ENCODE measurements around the gene CELA3A. TPM values are rescaled to one million over a fixed set of nuclear protein-coding genes. Genes with fewer than 3 reads are reported as not detected.

The CELA3A gene
- polyA plus RNA-seq, 2 donors: 0.47 to 2.6 TPM

DNA sequence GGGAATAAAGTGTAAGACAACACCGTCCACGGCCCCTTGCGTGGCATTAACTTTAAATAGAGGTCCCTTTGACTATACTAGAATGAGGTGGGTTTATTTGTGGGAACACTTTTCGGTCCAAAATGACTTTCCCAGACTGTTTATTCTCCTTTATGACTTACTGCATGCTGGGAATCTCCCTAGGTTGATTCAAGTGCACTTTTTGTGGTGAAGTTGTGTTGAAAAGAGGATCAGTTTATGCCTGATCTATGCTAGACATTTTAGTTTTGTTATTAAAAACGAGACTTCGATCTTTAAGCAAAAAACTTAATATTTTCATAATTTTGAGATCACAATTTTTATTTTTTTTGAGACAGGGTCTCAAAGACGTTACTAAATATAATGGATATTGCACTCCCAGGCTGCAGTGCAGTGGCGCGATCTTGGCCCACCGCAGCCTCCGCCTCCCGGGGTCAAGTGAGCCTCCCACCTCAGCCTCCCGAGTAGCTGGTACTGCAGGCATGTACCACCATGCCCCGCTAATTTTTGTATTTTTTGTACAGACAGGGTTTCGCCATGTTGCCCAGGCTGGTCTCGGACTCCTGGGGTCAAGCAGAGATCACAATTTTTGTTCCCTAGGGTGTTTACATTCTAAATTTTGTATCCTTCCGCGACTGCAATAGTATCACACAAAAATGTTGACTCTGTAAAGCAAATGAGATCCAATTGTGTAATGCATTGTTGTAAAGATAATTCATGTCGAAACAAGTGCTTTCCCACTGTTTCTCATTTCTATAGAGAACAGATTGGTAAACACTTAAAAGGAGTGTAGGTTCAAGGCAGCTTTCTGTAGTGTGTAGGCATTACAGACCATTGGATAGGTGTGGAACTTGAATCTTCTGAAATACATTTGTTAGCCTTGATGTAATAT, 52.7 kb downstream of the CELA3A start:
- no peaks in the 10 kb centered on the region for H3K36me3 ChIP-seq (ENCODE audit: control insufficient read depth in 2 of 2, insufficient read depth in 2 of 2, low read length in 1 of 2)
- peak overlapping the region; percentile 80 to 99 for H3K4me3 ChIP-seq (ENCODE audit: low read depth in 1 of 2, low read length in 2 of 2)
- peak overlapping the region; percentile 100 for H3K27ac ChIP-seq (ENCODE audit: low read depth in 2 of 2, low read length in 1 of 2)
- peaks cover 2 to 3% of the 10 kb centered on the region in 2 donors for H3K4me1 ChIP-seq (ENCODE audit: control insufficient read depth in 2 of 2, insufficient read depth in 2 of 2, low read length in 1 of 2)
- H3K9me3 ChIP-seq (ENCODE audit: control insufficient read depth in 2 of 2, insufficient read depth in 1 of 2, low read depth in 1 of 2, low read length in 1 of 2): no peaks in the 10 kb centered on the region
- 33 to 41% methylated on average over 19 of the region's 19 CpGs for WGBS, 2 donors
- H3K27me3 ChIP-seq (ENCODE audit: control insufficient read depth in 1 of 2, insufficient read depth in 2 of 2, low read length in 2 of 2): no peaks in the 10 kb centered on the region

DNA sequence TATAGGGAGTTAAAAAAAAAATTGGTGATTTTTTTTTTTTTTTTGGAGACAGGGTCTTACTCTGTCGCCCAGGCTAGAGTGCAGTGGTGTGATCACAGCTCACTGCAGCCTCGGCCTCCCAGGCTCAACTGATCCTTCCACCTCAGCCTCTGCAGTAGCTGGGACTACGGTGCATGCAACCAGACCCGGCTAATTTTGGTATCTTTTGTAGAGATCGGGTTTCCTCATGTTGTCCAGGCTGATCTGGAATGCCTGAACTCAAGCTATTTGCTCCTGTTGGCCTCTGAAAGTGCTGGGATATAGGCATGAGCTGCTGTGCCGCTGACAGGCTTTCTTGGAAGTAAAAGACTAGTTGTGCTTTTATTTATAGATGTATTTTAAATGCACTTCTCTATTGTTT, 54.0 kb downstream of the CELA3A start:
- Histone ChIP-seq H3K27me3 (ENCODE audit: control insufficient read depth in 1 of 2, insufficient read depth in 2 of 2, low read length in 2 of 2) (no peaks in the 10 kb centered on the region), H3K9me3 (ENCODE audit: control insufficient read depth in 2 of 2, insufficient read depth in 1 of 2, low read depth in 1 of 2, low read length in 1 of 2) (no peaks in the 10 kb centered on the region), H3K4me3 (ENCODE audit: low read depth in 1 of 2, low read length in 2 of 2) (no peak overlapping the region), H3K27ac (ENCODE audit: low read depth in 2 of 2, low read length in 1 of 2) (peak overlapping the region in 1 of 2 donors; percentile 55), H3K4me1 (ENCODE audit: control insufficient read depth in 2 of 2, insufficient read depth in 2 of 2, low read length in 1 of 2) (peaks cover 2 to 3% of the 10 kb centered on the region in 2 donors), H3K36me3 (ENCODE audit: control insufficient read depth in 2 of 2, insufficient read depth in 2 of 2, low read length in 1 of 2) (no peaks in the 10 kb centered on the region)
- WGBS, 2 donors: 53 to 60% methylated on average over 6 of the region's 6 CpGs

DNA sequence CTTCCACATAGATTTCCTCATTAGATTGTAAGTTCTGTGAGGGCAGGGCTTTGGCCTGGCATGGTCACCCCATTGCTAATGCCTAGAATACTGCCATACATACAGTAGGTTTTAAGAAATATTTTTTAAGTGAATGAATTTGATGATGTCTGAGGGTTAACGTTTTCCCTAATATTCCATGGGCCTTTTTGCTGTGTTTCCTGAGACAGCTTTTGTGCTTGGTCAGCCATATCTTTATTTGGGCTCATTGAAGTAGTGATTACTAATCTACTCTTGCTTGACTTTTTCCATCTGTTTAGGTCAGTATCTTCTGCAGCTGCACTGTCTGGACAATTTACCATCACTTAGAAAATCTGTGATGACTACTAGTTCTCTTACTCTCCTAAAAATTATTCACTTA, 54.6 kb downstream of the CELA3A start:
- Histone ChIP-seq H3K27ac (ENCODE audit: low read depth in 2 of 2, low read length in 1 of 2) (no peak overlapping the region), H3K36me3 (ENCODE audit: control insufficient read depth in 2 of 2, insufficient read depth in 2 of 2, low read length in 1 of 2) (no peaks in the 10 kb centered on the region), H3K9me3 (ENCODE audit: control insufficient read depth in 2 of 2, insufficient read depth in 1 of 2, low read depth in 1 of 2, low read length in 1 of 2) (no peaks in the 10 kb centered on the region), H3K4me3 (ENCODE audit: low read depth in 1 of 2, low read length in 2 of 2) (no peak overlapping the region), H3K27me3 (ENCODE audit: control insufficient read depth in 1 of 2, insufficient read depth in 2 of 2, low read length in 2 of 2) (no peaks in the 10 kb centered on the region), H3K4me1 (ENCODE audit: control insufficient read depth in 2 of 2, insufficient read depth in 2 of 2, low read length in 1 of 2) (peaks cover 2 to 3% of the 10 kb centered on the region in 2 donors)
- 25 to 33% methylated on average over 1 of the region's 1 CpG for WGBS, 2 donors

DNA sequence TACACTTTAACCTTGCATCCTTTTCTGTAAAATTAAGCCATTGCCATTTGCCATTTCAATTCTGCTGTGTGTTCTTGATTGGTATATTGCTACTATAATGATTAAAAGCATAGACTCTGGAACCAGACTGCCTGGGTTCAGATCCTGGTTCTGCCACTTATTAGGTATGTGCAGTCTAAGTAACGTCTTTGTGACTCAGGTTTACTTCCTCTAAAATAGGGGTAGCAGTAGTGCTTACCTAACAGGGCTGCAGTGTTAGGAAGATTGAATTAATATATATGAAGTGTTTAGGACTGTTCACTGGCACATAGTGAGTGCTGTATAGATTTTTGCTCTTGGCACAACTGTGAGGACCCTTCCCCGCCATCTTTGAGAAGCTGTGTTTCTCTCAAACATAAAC, 55.5 kb downstream of the CELA3A start:
- no peak overlapping the region for H3K27ac ChIP-seq (ENCODE audit: low read depth in 2 of 2, low read length in 1 of 2)
- no peaks in the 10 kb centered on the region for H3K27me3 ChIP-seq (ENCODE audit: control insufficient read depth in 1 of 2, insufficient read depth in 2 of 2, low read length in 2 of 2)
- no peak overlapping the region for H3K4me3 ChIP-seq (ENCODE audit: low read depth in 1 of 2, low read length in 2 of 2)
- 44 to 47% methylated on average over 2 of the region's 2 CpGs for WGBS, 2 donors
- no peaks in the 10 kb centered on the region for H3K36me3 ChIP-seq (ENCODE audit: control insufficient read depth in 2 of 2, insufficient read depth in 2 of 2, low read length in 1 of 2)
- no peaks in the 10 kb centered on the region for H3K9me3 ChIP-seq (ENCODE audit: control insufficient read depth in 2 of 2, insufficient read depth in 1 of 2, low read depth in 1 of 2, low read length in 1 of 2)
- H3K4me1 ChIP-seq (ENCODE audit: control insufficient read depth in 2 of 2, insufficient read depth in 2 of 2, low read length in 1 of 2): peaks cover 2 to 3% of the 10 kb centered on the region in 2 donors

DNA sequence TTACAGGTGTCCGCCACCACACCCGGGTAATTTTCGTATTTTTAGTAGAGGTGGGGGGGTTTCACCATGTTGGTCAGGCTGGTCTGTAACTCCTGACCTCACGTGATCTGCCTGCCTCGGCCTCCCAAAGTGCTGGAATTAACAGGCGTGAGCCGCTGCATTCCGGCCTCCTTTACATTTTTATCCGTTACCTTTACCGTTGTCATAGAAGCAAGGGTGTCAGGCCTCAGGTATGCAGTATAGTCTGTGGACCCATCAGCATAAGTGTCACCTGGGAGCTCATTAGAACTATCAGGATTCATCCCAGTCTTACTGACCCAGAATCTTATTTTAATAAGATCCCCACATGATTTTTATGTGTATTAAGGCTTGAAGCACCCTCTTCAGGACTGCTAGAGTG, 56.4 kb downstream of the CELA3A start:
- peaks cover 2 to 3% of the 10 kb centered on the region in 2 donors for H3K4me1 ChIP-seq (ENCODE audit: control insufficient read depth in 2 of 2, insufficient read depth in 2 of 2, low read length in 1 of 2)
- WGBS, 2 donors: 86 to 89% methylated on average over 10 of the region's 10 CpGs

More for the DNA sequence above, 56.4 kb downstream of the CELA3A start:
- Histone ChIP-seq H3K9me3 (ENCODE audit: control insufficient read depth in 2 of 2, insufficient read depth in 1 of 2, low read depth in 1 of 2, low read length in 1 of 2) (no peaks in the 10 kb centered on the region), H3K4me3 (ENCODE audit: low read depth in 1 of 2, low read length in 2 of 2) (no peak overlapping the region), H3K27me3 (ENCODE audit: control insufficient read depth in 1 of 2, insufficient read depth in 2 of 2, low read length in 2 of 2) (no peaks in the 10 kb centered on the region), H3K27ac (ENCODE audit: low read depth in 2 of 2, low read length in 1 of 2) (peak overlapping the region in 1 of 2 donors; percentile 30), H3K36me3 (ENCODE audit: control insufficient read depth in 2 of 2, insufficient read depth in 2 of 2, low read length in 1 of 2) (no peaks in the 10 kb centered on the region)

Other genes with a start within 250 kb of the CELA3A start
- gene USP48, start 218.5 kb upstream of the CELA3A start, polyA plus RNA-seq: 10 to 100 TPM; 14.4 to 18.4 TPM
- gene LDLRAD2, start 189.4 kb upstream of the CELA3A start, polyA plus RNA-seq: under 1 TPM; 0.45 to 0.98 TPM
- 10 to 100 TPM; 37.6 to 55.0 TPM for gene HSPG2, start 64.3 kb upstream of the CELA3A start, polyA plus RNA-seq
- 1 to 10 TPM in 1 of 2 donors, under 1 TPM in 1; 0.18 to 1.1 TPM for gene CELA3B, start 24.6 kb upstream of the CELA3A start, polyA plus RNA-seq
- 100 to 1,000 TPM; 100 to 138 TPM for gene CDC42, start 51.1 kb downstream of the CELA3A start, polyA plus RNA-seq
- 10 to 100 TPM in 1 of 2 donors, 1 to 10 TPM in 1; 9.4 to 15.6 TPM for gene WNT4, start 141.4 kb downstream of the CELA3A start, polyA plus RNA-seq

Data from esophagus (tissue), 2 donors.